GM18511 (cell line): ENCODE results near the gene ISM1.
"Not testable (repeated sequence)": the region's sequence is repeated elsewhere in the genome, so short reads cannot be mapped to it uniquely, and the experiment has no call there.

Source experiments
- ATAC-seq: cut with Tn5 transposase; IDR thresholded peaks from one replicate; pipeline ENCODE4 v1.9.1; 2021; ENCODE audit warnings: mild to moderate bottlenecking, moderate library complexity; ENCODE audit not compliant: unreplicated experiment

Gene ISM1

GRCh38 chr20:13221313-13221672 lies 219 bp downstream of the ISM1 start:
- peak; percentile 35 for ATAC-seq

- peak; percentile 83 for ATAC-seq
Observed at GRCh38 chr20:13221673-13222318, 722 bp downstream of the ISM1 start.

- ATAC-seq: no peak
Observed at GRCh38 chr20:13222319-13222716, 1.2 kb downstream of the ISM1 start.

GRCh38 chr20:13223736-13224520 lies 2.9 kb downstream of the ISM1 start:
- no peak for ATAC-seq

GRCh38 chr20:13226367-13226766 lies 5.3 kb downstream of the ISM1 start:
- ATAC-seq: no peak

GRCh38 chr20:13228771-13229170 lies 7.7 kb downstream of the ISM1 start:
- no peak for ATAC-seq

- ATAC-seq: peak; percentile 93
Observed at GRCh38 chr20:13229538-13229937, 8.5 kb downstream of the ISM1 start.

GRCh38 chr20:13231031-13231752 lies 10.1 kb downstream of the ISM1 start:
- no peak for ATAC-seq

GRCh38 chr20:13232999-13233398 lies 11.9 kb downstream of the ISM1 start:
- no peak for ATAC-seq

- ATAC-seq: no peak
Observed at GRCh38 chr20:13234961-13235360, 13.9 kb downstream of the ISM1 start.

- not testable (repeated sequence) for ATAC-seq
Observed at GRCh38 chr20:13236360-13236759, 15.3 kb downstream of the ISM1 start.

- ATAC-seq: no peak
Observed at GRCh38 chr20:13236990-13237720, 16.1 kb downstream of the ISM1 start.

GRCh38 chr20:13238001-13238653 lies 17.1 kb downstream of the ISM1 start:
- no peak for ATAC-seq

- ATAC-seq: no peak
Observed at GRCh38 chr20:13243826-13244376, 22.8 kb downstream of the ISM1 start.

- no peak for ATAC-seq
Observed at GRCh38 chr20:13245250-13245723, 24.2 kb downstream of the ISM1 start.

GRCh38 chr20:13249118-13249797 lies 28.2 kb downstream of the ISM1 start:
- no peak for ATAC-seq

GRCh38 chr20:13249798-13250170 lies 28.7 kb downstream of the ISM1 start:
- no peak for ATAC-seq

- no peak for ATAC-seq
Observed at GRCh38 chr20:13250251-13250650, 29.2 kb downstream of the ISM1 start.

GRCh38 chr20:13251106-13251903 lies 30.2 kb downstream of the ISM1 start:
- no peak for ATAC-seq
